Smooth muscle cell (in vitro differentiated cells): ENCODE data around the gene PRKAR1A. TPM values are rescaled to one million over a fixed set of nuclear protein-coding genes. Genes with fewer than 3 reads are reported as not detected.

Experiments
- DNase-seq: peaks from one replicate; lab custom pipeline; 2025; ENCODE audit not compliant: unreplicated experiment; lab: John Stamatoyannopoulos, UW
- H2AFZ ChIP-seq: fragments of 200-600 bp; sonication (generic); 2 replicates; pipeline ENCODE4 v1.6.0; 2016; ENCODE audit warnings: antibody characterized with exemption, low read depth, mild to moderate bottlenecking
- H3F3A ChIP-seq: fragments of 200-600 bp; sonication (generic); 2 replicates; pipeline ENCODE4 v1.6.0; 2017; ENCODE audit warnings: antibody characterized with exemption, low read depth
- H3K27ac ChIP-seq: fragments of 200-600 bp; sonication (generic); 2 replicates; pipeline ENCODE4 v1.5.1; 2016; ENCODE audit warnings: low read depth, mild to moderate bottlenecking
- H3K27me3 ChIP-seq: fragments of 200-600 bp; sonication (generic); 2 replicates; pipeline ENCODE4 v1.6.1; 2016; ENCODE audit warnings: low read depth, mild to moderate bottlenecking
- H3K36me3 ChIP-seq: fragments of 200-600 bp; sonication (generic); 2 replicates; pipeline ENCODE4 v1.5.1; 2016; ENCODE audit warnings: low read depth
- H3K4me1 ChIP-seq: fragments of 200-600 bp; sonication (generic); 2 replicates; pipeline ENCODE4 v1.5.1; 2016; ENCODE audit warnings: low read depth
- H3K4me2 ChIP-seq: fragments of 200-600 bp; sonication (generic); 2 replicates; pipeline ENCODE4 v1.6.0; 2016; ENCODE audit warnings: mild to moderate bottlenecking
- H3K4me3 ChIP-seq: fragments of 200-600 bp; sonication (generic); 2 replicates; pipeline ENCODE4 v1.5.1; 2016; ENCODE audit warnings: mild to moderate bottlenecking
- H3K79me2 ChIP-seq: fragments of 200-600 bp; sonication (generic); 2 replicates; pipeline ENCODE4 v1.6.0; 2016; ENCODE audit warnings: low read depth, mild to moderate bottlenecking
- H3K9ac ChIP-seq: fragments of 200-600 bp; sonication (generic); 2 replicates; pipeline ENCODE4 v1.6.0; 2016; ENCODE audit warnings: low read depth
- H3K9me3 ChIP-seq: fragments of 200-600 bp; sonication (generic); replicated peaks from 2 replicates; pipeline ENCODE4 v1.5.1; 2016; ENCODE audit warnings: low read depth
- H4K20me1 ChIP-seq: fragments of 200-600 bp; sonication (generic); 2 replicates; pipeline ENCODE4 v1.6.0; 2016; ENCODE audit warnings: low read depth
- WGBS: methylation state at CpG from one replicate; pipeline ENCODE4 v1.1.7; 2016; ENCODE audit warnings: low lambda C conversion rate; 5-methylcytosine and 5-hydroxymethylcytosine counted together
- polyA plus RNA-seq: library from polyadenylated mRNA; unstranded; fragments of >200 nt; fragmentation: Nextera tagmentation; extraction: Ambion mirVana; gene quantifications from 2 replicates; pipeline ENCODE4 v1.2.1, GENCODE V29; 2016
- total RNA-seq: library from RNA; depleted of rRNA; stranded (reverse); fragments of >200 nt; gene quantifications from 2 replicates; pipeline ENCODE4 v1.2.3, GENCODE V29; 2014
- TF ChIP-seq, protein P1 (sequence below): fragments of 200-600 bp; sonication (generic); IDR thresholded peaks from 2 replicates; pipeline ENCODE4 v1.5.1; 2017; ENCODE audit warnings: borderline replicate concordance, mild to moderate bottlenecking, antibody characterized with exemption; ENCODE audit not compliant: insufficient read depth, poor library complexity, severe bottlenecking

Gene PRKAR1A
- total and polyA plus RNA-seq, 2 experiments from 2014 or later: 302 to 340 TPM

DNA sequence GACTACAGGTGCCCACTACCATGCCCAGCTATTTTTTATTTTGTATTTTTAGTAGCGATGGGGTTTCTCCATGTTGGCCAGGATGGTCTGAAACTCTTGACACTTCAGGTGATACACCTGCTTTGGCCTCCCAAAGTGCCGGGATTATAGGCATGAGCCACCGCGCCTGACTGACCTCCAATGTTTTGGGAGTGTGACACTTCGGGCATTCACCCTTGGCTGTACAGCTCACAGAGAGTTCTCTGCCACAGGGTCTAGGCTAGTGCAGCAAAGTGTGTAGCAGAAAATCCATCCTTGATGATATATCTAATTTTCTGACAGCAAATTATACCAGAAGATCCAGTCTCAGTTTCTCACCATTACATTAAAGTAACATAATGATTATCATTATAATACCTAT is 74.8 kb downstream of the PRKAR1A start:
- no peak for DNase-seq
- Histone ChIP-seq H3K36me3 (no peaks in the 10 kb centered on the region), H3K27me3 (no peaks in the 10 kb centered on the region), H3K4me1 (no peaks in the 10 kb centered on the region), H4K20me1 (no peaks in the 10 kb centered on the region), H3F3A (no peaks in the 10 kb centered on the region), H3K4me3 (no peak overlapping the region), H3K27ac (no peak overlapping the region), H3K4me2 (no peak overlapping the region), H3K9ac (no peak overlapping the region), H2AFZ (no peak overlapping the region), H3K79me2 (no peaks in the 10 kb centered on the region), H3K9me3 (no peaks in the 10 kb centered on the region)
- 97% methylated on average over 5 of the region's 5 CpGs for WGBS
- TF ChIP-seq, protein P1, sequence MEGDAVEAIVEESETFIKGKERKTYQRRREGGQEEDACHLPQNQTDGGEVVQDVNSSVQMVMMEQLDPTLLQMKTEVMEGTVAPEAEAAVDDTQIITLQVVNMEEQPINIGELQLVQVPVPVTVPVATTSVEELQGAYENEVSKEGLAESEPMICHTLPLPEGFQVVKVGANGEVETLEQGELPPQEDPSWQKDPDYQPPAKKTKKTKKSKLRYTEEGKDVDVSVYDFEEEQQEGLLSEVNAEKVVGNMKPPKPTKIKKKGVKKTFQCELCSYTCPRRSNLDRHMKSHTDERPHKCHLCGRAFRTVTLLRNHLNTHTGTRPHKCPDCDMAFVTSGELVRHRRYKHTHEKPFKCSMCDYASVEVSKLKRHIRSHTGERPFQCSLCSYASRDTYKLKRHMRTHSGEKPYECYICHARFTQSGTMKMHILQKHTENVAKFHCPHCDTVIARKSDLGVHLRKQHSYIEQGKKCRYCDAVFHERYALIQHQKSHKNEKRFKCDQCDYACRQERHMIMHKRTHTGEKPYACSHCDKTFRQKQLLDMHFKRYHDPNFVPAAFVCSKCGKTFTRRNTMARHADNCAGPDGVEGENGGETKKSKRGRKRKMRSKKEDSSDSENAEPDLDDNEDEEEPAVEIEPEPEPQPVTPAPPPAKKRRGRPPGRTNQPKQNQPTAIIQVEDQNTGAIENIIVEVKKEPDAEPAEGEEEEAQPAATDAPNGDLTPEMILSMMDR: no peak

DNA sequence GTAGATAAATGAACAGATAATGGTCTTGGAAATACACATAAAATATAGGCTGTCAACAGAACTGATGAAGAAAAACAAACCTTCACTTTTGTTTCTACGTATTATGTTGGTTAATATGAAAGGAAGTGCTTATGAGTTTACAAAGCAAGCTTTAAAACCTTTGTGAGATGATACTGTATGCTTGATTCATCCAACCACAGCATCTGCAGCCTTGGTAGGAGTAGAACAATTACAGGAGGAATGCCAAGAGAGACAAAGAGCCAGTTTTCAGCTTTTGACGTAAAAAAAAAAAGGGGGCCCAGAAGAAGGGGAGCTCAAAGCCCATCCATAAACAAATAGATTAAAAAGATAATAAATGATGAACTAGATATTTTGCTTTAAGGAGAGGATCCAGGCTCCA is 75.6 kb downstream of the PRKAR1A start:
- Histone ChIP-seq H3K27ac (no peak overlapping the region), H3F3A (no peaks in the 10 kb centered on the region), H3K27me3 (no peaks in the 10 kb centered on the region), H3K9ac (no peak overlapping the region), H3K9me3 (no peaks in the 10 kb centered on the region), H3K4me3 (no peak overlapping the region), H4K20me1 (no peaks in the 10 kb centered on the region), H3K4me2 (no peak overlapping the region), H2AFZ (no peak overlapping the region), H3K4me1 (no peaks in the 10 kb centered on the region), H3K79me2 (no peaks in the 10 kb centered on the region), H3K36me3 (no peaks in the 10 kb centered on the region)
- WGBS: 82% methylated on average over 2 of the region's 2 CpGs
- TF ChIP-seq, protein P1: no peak
- no peak for DNase-seq

DNA sequence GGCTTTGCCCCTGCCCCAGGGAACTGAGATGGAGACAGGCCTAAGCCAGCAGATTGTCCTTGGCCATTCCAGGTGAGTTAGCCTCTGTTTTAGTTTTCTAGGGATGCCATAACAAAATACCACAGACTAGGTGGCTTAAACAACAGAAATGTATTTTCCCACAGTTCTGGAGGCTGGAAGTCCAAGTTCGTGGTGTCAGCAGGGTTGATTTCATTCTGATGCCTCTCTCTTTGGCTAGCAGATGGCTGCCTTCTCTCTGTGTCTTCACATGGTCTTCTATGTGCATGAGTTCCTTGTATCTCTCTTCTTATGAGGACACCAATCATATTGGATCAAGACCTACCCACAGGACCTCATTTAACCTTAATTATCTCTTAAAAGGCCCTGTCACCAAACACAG is 76.1 kb downstream of the PRKAR1A start:
- no peaks in the 10 kb centered on the region for H3F3A ChIP-seq
- H3K4me1 ChIP-seq: no peaks in the 10 kb centered on the region
- WGBS: 86% methylated on average over 1 of the region's 1 CpG
- H3K36me3 ChIP-seq: no peaks in the 10 kb centered on the region
- no peak overlapping the region for H2AFZ ChIP-seq
- H3K27ac ChIP-seq: no peak overlapping the region
- H3K79me2 ChIP-seq: no peaks in the 10 kb centered on the region
- H3K9me3 ChIP-seq: no peaks in the 10 kb centered on the region
- H3K27me3 ChIP-seq: no peaks in the 10 kb centered on the region
- H4K20me1 ChIP-seq: no peaks in the 10 kb centered on the region
- no peak for DNase-seq
- H3K4me3 ChIP-seq: no peak overlapping the region
- TF ChIP-seq, protein P1: no peak
- H3K9ac ChIP-seq: no peak overlapping the region
- H3K4me2 ChIP-seq: no peak overlapping the region

DNA sequence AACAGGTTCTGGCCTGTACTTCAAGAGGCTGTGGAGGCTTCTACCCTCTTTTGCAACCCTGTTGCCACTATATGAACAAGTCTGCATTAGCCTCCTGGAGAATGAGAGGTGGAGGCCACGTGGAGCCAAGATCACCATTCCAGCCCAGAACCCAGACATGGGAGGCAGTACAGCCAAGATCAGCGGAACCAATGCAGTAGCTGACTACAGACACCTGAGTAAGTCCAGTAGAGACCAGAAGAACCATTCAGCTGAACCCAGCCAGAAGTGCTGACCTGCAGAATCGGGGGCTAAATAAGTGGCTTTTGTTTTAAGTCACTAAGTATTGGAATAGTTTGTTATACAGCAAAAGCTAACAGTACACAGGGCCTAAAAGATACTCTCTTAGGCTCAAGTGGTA is 76.9 kb downstream of the PRKAR1A start:
- H3K27ac ChIP-seq: no peak overlapping the region
- 94% methylated on average over 3 of the region's 3 CpGs for WGBS

More for the DNA sequence above, 76.9 kb downstream of the PRKAR1A start:
- no peaks in the 10 kb centered on the region for H3K4me1 ChIP-seq
- no peaks in the 10 kb centered on the region for H3K79me2 ChIP-seq
- TF ChIP-seq, protein P1: no peak
- no peaks in the 10 kb centered on the region for H3K9me3 ChIP-seq
- no peak overlapping the region for H3K4me2 ChIP-seq
- no peaks in the 10 kb centered on the region for H4K20me1 ChIP-seq
- no peaks in the 10 kb centered on the region for H3F3A ChIP-seq
- no peak for DNase-seq
- no peak overlapping the region for H2AFZ ChIP-seq
- no peaks in the 10 kb centered on the region for H3K27me3 ChIP-seq
- H3K9ac ChIP-seq: no peak overlapping the region
- no peaks in the 10 kb centered on the region for H3K36me3 ChIP-seq
- no peak overlapping the region for H3K4me3 ChIP-seq
